GM12892 (cell line): ENCODE measurements around the gene OR51B4. TPM values are rescaled to one million over a fixed set of nuclear protein-coding genes. Genes with fewer than 3 reads are reported as not detected.
"Not testable (repeated sequence)": the region's sequence is repeated elsewhere in the genome, so short reads cannot be mapped to it uniquely, and the experiment has no call there.

ENCODE experiments used
- DNase-seq: peaks from one replicate; pipeline ENCODE4 v3.0.0; 2011; ENCODE audit not compliant: insufficient read length
- FAIRE-seq: peaks from 2 replicates; lab custom pipeline; 2011; peaks lifted over from hg19 to GRCh38; lab: Jason Lieb, UNC
- POLR2A ChIP-seq: IDR thresholded peaks from 2 replicates; pipeline ENCODE4 v1.6.1; 2011; ENCODE audit warnings: low read depth, low read length, control low read depth
- POLR2AphosphoS5 ChIP-seq: IDR thresholded peaks from 2 replicates; pipeline ENCODE4 v1.6.1; 2011; ENCODE audit warnings: low read depth, low read length, control low read depth
- TAF1 ChIP-seq: IDR thresholded peaks from 2 replicates; pipeline ENCODE4 v1.6.1; 2011; ENCODE audit warnings: low read depth, mild to moderate bottlenecking, control low read depth, low read length, borderline replicate concordance
- polyA plus RNA-seq: library from polyadenylated mRNA; unstranded; fragments of >200 nt; gene quantifications from one replicate; pipeline ENCODE4 v1.2.1, GENCODE V29; 2012; ENCODE audit warnings: missing spikeins, inconsistent platforms; ENCODE audit not compliant: missing spikeins

Gene OR51B4, protein sequence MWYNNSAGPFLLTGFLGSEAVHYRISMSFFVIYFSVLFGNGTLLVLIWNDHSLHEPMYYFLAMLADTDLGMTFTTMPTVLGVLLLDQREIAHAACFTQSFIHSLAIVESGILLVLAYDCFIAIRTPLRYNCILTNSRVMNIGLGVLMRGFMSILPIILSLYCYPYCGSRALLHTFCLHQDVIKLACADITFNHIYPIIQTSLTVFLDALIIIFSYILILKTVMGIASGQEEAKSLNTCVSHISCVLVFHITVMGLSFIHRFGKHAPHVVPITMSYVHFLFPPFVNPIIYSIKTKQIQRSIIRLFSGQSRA
- polyA plus RNA-seq: not detected

DNA sequence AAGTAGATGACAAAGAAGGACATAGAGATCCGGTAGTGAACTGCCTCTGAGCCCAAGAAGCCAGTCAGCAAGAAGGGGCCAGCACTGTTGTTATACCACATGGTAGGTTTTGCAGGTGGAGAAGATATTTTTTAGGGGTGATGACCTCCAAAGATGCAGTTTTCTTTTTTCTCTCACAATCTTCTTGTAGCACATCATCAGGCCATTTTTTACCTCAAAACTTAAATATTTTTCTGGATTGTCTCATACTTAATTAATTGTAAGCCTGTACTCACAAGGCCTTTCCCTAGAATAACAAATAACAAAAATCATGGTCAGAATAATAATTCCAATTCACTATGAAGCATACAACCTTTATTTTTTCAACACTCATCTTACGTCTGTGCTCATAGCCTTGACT, at the start of gene OR51B4:
TSS of gene OR51B4 (minus strand) at position 101 of the 400 bp plus-strand sequence. CDS start at position 101, 0 bp downstream.
- DNase-seq (no peak), FAIRE-seq (no peak)
- TF ChIP-seq POLR2AphosphoS5 (no peak), TAF1 (no peak), POLR2A (no peak)

DNA sequence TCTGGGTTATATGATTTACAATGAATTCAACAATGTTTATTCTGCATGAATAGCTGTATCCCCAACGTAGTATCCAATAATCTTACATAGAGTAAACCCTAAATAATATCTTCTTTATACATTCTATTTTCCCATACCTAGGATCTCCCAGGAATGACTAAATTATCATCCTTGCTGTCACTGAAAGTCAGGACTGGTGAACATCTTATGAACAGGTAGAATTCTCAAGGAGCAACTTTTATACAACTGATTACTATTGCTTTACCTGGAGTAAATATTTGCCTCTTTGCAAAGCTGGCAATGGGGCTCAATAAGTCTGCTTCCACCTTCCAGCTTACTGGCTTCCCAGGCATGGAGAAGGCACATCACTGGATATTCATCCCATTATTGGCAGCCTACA, 49.5 kb upstream of the OR51B4 start, which contains the start of gene OR51B6:
TSS of gene OR51B6 (plus strand) at position 301 of the 400 bp plus-strand sequence. CDS start at position 301, 0 bp downstream.
- no peak for FAIRE-seq
- TF ChIP-seq TAF1 (no peak), POLR2AphosphoS5 (no peak), POLR2A (no peak)
- DNase-seq: no peak

DNA sequence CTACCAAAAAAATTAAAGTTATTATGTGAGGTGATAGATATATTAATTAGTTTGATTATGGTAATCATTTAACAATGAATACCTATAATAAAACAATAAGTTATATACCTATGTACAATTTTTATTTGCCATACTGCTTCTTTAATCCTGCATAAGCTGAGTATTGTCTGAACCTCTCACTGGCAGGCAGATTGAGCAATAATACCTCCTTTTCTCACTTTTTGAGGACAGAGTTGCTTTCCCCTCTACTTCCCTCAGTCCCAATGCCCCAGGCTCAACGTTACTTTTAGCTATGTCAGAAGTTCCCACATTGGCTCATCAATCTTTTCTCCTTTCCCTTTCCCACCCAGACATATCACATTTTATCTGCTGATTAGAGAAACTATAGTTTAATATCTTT, 47.8 kb upstream of the OR51B4 start:
- no peak for DNase-seq
- TF ChIP-seq POLR2A (no peak), TAF1 (no peak), POLR2AphosphoS5 (no peak)
- FAIRE-seq: no peak

DNA sequence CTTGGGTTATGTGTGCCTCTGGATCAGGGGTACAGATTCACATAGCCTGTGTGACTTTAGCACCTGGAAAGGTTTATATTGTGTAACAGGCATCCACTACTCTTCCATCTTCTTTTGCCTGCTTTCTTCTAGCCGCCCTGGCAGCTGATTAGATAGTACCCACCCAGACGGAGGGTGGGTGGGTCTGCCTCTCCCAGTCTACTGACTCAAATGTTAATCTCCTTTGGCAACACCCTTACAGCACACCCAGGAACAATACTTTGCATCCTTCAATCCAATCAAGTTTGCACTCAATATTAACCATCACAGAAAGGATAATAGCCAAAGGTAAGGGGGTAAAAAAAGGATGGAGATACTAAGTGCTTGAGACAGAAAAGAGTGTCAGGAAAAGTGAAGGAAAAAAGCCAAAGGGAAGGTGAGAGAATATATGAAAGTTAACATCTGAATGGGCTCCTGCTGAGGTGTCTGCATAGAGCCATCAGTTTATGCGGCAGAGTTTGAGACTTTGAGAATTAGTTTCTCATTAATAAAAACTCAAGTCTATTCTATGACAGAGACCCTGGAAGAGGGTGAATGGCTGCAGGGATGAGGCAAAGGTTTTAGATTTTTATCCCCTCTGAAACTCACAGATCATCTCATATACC, 46.9 kb upstream of the OR51B4 start:
- no peak for TF ChIP-seq POLR2AphosphoS5
- TF ChIP-seq POLR2A: no peak
- no peak for TF ChIP-seq TAF1
- FAIRE-seq: no peak
- no peak for DNase-seq

DNA sequence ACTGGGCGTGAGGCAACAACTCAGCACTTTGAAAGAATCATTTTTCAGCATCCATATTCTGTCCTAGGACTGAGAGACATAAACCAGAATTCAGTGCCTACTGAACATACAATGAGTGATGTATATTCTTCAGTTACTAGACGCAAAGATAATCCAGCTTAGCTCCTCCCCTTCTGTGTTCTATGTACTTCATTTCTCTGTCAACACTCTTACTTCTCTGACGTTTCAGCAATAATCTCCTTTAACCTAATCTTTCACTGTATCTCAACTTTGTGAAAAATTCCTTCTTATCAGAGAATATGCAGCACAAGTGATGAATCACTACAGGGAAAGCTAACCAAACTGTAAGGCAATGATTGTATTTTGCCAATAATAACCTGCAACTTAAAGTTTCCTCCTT, 44.1 kb upstream of the OR51B4 start:
- no peak for TF ChIP-seq TAF1
- TF ChIP-seq POLR2AphosphoS5: no peak
- TF ChIP-seq POLR2A: no peak
- DNase-seq (no peak), FAIRE-seq (no peak)

DNA sequence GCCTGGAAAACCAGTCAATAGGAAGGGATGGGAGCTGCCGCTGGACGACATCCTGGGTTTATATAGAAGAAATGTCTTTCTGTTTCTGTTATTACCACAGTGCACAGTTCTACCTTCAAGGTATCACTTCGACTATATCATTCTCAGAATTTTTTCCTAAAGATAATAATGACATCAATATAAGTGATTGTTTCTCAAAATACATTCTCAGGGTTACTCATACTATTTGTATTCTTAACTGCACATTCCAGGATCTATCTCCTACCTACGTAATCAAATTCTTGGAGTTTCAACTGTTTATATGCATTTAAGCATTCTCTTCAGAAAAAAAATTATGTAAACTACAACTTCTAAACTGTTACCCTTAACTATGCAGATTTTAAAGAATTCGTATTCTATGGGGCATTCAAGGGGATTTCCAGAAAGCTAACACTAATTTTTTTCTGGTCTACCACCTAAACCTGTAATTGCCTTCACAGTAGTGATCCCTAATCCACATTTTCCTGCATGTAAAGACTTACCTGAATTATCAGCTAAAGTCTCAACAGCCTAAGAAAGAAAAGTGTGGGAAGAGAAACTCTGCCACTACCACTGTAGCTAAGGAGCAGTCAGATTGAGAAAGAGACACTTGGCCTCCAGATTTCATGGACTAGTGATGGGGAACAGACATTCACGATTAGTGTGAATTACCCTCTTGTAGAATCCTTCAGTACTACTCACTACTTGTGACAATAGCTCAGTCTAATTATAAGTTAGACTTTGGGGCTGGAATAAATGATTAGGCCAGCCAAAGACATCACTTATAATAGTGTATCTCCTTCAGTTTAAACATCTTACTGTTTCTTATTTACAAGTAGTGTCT, 42.0 kb upstream of the OR51B4 start, which contains the start of gene OR51B5:
TSS of gene OR51B5 (minus strand) at position 51 of the 862 bp plus-strand sequence. CDS start at position 51, 0 bp downstream.
- TF ChIP-seq TAF1 (no peak), POLR2A (no peak), POLR2AphosphoS5 (no peak)
- FAIRE-seq (no peak), DNase-seq (no peak)

DNA sequence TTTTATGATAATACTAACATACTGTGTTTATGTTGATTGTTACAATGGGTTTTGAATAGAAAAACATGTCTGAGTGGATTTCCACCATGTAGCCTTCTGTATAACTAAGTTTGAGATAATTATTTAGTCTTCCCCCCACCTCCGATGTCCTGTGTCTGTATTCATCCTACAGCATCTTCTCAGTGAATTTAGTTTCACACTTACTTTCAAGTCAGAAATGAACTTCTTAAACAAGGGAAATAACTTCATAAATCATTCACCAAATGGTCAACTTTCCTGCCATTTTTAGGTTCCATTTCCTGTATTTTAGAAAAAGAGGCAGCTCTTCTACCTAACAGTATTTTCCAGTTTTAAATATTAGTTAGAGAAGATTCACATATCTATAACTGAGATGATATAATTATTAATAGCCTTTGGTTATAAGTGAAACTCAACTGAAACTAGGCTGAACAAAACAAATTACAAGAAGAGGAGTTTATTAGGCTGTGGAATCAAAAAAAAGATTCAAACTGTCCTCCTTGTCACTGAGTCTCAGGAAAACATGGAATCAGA, 38.1 kb upstream of the OR51B4 start:
- DNase-seq (no peak), FAIRE-seq (no peak)
- TF ChIP-seq POLR2A (no peak), POLR2AphosphoS5 (no peak), TAF1 (no peak)

DNA sequence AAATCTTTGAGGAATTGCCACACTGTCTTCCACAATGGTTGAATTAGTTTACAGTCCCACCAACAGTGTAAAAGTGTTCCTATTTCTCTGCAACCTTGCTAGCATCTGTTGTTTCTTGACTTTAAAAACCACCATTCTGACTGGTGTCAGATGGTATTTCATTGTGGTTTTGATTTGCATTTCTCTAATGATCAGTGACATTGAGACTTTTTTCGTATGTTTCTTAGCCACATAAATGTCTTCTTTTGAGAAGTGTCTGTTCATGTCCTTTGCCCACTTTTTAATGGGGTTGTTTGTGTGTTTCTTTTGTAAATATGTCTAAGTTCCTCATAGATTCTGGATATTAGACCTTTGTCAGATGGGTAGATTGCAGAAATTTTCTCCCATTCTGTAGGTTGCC, 35.5 kb upstream of the OR51B4 start:
- FAIRE-seq, DNase-seq: not testable (repeated sequence)

DNA sequence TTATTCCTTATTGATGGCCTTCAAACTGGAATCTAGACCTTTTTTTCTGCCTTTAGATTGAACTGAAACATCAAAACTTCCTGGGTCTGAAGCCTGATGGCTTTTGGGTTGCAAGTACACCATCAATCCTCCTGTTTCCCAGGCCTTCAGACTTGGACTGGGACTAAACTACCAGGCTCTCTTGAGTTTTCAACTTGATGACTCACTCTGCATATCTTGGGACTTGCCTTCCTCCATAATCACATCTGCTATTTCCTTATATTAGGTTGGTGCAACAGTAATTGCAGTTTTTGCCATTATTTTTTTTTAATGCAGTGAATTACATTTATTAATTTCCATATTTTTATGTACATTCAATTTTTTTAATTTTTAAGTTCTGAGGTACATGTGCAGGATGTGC, 34.6 kb upstream of the OR51B4 start:
- FAIRE-seq (no peak), DNase-seq (no peak)
- no peak for TF ChIP-seq POLR2AphosphoS5
- TF ChIP-seq POLR2A: no peak
- TF ChIP-seq TAF1: no peak

DNA sequence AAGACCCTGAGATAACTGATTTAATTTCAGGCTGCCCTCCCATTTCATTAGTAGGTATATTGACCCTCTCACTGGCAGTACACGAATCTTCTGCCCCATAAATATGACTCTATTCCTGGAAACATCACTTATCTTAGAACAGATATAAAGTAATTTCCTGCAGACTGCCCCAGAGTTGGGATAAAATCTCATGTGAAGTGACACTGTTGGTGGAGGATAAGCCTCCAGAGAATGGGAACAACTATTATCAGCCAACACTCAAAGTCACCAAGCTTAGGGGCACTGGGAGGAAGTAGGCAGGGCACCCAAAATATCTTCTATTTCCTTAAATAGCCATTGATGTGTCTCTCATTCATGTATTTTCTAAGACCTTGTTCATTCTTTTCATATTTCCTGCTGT, 33.4 kb upstream of the OR51B4 start:
- FAIRE-seq: no peak
- no peak for DNase-seq
- TF ChIP-seq POLR2A: no peak
- no peak for TF ChIP-seq POLR2AphosphoS5
- TF ChIP-seq TAF1: no peak

DNA sequence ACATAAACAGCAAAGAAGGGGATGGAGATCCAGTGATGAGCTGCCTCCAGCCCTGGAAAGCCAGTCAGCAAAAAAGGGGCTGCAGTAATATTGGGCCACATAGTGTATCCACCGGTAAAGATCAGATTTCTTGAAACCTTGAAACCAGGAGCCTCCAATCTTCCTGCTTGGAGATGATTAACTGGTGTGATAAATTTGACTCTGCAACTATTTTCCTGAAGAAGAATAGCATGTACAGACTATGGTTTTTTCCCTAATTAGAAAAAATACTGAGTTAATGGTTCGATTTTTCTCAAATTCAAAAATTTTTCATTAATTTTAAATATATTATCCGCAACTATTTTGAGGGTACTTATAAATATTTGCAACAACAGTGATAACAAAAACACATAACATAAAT, 22.5 kb upstream of the OR51B4 start, which contains the start of gene OR51B2:
TSS of gene OR51B2 (minus strand) at position 101 of the 400 bp plus-strand sequence. CDS start at position 101, 0 bp downstream.
- DNase-seq (no peak), FAIRE-seq (no peak)
- TF ChIP-seq TAF1 (no peak), POLR2AphosphoS5 (no peak), POLR2A (no peak)
